NCI-H2171 treated with DMSO at 0.1 percent for 48 hours (cell line): ENCODE measurements around the gene COL18A1.
"Not testable (repeated sequence)": the region's sequence is repeated elsewhere in the genome, so short reads cannot be mapped to it uniquely, and the experiment has no call there.

ENCODE experiments used
- DNase-seq: peaks from one replicate; lab custom pipeline; 2025; lab: John Stamatoyannopoulos, UW

Gene COL18A1

DNA sequence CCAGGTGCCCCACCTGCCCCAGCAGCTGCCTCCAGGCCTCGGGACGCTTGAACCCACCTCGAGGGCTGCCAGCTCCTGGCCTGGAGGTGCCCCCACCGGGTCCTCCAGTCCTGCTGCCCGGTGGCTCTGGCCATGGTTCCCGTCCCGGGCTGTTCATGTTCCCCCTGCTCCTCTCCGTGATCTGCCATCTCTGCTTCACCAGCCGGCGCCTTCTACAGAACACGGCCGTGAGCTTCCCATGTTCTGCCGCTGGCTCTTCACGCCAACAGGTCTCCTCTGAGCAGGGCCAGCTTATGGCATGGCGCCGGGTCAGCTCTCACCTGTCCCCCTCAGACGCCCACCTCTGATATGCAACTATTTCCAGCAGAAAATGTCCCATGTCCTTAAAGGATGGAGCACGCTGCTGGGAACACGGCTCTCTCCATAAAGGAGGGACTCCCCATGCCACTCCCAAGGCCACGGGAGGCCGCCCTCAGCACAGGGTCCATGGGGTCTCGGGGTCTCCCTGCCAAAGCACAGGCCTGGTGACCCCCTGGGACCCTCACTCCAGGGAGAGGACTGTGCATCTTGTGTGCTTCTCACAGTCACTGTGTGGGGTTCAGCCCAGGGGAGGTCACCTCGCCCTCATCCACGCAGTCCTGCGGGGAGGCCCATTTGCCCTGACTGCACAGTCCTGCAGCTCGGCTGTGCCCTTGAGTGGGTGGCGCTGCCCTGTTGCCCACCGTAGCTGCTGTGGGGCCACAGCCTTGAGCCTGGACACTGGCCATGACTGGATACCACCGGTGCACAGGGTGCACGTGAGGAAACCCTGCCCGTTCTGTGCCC, 36.7 kb downstream of the COL18A1 start:
- no peak for DNase-seq

DNA sequence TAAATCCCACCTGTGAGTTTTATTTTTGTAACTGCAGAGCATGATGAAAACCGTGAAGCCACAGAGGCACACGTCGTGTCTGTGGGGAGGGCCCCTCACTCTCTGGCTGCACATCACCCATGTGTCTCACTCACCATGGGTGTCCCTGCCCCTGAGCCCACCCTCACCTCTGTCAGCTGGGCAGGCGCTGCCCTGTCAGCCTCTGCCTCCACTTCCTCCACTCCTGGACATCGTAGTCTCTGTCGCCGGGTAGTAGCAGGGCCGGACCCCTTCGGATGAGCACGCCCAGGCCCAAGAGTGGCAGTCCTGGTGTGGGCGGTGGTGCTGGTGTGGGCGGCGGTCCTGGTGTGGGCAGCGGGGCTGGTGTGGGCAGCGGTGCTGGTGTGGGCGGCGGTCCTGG, 37.3 kb downstream of the COL18A1 start:
- no peak for DNase-seq

DNA sequence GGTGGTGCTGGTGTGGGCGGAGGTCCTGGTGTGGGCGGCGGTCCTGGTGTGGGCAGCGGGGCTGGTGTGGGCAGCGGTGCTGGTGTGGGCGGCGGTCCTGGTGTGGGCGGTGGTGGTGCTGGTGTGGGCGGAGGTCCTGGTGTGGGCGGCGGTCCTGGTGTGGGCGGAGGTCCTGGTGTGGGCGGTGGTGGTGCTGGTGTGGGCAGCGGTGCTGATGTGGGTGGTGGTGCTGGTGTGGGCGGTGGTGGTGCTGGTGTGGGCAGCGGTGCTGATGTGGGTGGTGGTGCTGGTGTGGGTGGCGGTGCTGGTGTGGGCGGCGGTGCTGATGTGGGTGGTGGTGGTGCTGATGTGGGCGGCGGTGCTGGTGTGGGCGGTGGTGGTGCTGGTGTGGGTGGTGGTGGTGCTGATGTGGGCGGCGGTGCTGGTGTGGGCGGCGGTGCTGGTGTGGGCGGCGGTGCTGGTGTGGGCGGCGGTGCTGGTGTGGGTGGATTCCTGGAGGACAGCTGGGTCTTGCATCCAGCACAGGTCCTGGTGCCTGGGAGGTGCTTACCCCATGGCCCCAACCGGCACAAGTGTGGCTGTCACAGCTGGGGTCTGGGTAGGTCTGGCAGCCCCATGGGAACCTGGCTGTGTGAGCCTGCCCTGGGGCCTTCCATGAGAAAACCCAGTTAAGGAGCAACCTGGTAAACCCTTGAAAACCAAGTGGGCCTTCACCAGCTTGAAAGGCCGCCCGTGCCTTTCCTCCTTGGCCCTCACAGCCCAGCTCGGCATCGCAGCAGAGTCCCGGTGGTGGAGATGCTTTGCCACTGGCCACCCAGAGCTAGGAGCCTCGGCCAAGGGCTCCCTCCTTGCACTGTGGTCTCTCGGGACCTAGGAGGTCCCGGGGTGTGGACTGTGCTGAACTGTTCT, 38.0 kb downstream of the COL18A1 start:
- DNase-seq = not testable (repeated sequence)

DNA sequence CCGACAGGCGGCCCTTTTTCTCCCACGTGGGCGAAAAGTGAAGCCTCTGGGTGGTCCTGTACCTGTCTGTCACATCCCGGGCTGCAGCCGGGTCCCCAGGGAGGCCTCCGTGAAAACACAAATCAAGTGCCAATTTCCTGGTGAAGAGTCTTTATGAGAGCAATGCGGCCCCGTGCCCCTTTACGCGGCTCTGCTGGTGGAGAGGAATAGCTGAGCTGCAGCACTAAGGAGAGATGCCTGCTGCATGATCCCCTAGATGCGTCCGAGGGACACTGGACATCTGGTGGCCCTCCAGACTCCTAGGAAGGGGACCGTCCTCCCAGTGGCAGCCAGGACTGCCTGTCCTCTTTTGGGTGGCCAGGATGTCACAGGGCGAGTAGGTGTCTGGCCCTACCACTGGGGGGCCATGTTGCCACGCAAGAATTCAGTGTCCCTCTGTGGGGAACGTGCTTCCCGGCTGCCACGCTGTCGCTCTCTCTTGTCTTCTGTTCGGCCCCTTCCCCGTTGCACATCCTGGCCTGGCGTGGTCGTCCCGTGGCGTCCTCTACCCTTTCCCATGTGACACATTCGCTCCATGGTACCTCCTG, 38.7 kb downstream of the COL18A1 start:
- no peak for DNase-seq

DNA sequence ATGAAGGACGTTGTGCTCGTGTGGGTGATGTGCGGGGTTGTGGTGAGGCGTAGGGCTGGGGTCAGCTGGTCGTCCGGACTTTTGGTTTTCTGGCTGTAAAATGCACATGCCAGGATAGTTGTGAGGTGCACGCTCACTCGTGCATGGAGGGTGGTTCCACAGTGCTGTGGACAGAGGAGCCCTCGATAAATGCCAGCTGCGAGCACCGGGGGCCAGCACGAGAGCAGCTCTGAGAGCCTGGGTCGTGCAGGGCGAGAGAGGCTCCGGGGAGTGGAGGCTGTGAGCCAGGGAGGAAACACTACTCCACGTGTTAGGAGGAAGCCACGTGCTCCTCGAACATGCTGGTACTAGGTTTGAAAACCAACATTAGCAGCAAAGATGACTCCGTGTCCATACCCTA, 39.4 kb downstream of the COL18A1 start:
- no peak for DNase-seq

DNA sequence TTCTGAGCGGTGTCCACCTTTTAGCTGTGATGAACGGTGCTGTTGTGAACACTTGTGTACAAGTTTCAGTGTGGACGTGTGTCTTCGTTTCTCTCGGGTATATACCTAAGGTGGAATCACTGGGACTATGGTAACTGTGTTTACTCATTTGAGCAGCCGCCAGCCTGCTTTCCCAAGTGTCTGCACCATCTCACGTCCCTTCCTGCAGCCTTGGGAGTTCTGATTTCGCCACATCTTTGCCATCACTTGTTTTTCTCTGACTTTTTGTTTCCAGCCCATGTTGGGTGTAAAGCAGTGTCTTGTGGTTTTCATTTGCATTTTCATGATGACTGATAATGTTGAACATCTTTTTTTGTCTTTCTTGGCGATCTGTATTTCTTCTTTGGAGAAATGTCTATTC, 40.4 kb downstream of the COL18A1 start:
- no peak for DNase-seq

DNA sequence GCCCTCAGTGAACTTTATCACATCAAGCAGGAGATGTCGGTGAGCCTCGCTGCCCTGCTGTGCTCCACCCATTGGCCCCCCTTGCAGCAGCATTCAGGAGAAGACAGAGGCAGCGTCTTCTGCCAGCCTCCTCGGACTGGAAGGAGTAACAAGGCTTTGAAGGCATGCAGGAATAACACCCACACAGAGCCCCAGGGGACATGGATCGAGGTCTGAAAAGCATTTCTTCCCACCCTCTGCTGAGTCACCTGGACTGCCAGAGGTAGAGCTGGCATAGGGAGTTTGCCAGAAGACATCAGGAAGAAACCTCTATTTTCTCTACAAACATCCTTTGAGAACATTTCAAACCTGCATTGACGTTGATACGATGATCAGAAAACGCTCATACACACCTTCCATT, 42.9 kb downstream of the COL18A1 start:
- DNase-seq = no peak

DNA sequence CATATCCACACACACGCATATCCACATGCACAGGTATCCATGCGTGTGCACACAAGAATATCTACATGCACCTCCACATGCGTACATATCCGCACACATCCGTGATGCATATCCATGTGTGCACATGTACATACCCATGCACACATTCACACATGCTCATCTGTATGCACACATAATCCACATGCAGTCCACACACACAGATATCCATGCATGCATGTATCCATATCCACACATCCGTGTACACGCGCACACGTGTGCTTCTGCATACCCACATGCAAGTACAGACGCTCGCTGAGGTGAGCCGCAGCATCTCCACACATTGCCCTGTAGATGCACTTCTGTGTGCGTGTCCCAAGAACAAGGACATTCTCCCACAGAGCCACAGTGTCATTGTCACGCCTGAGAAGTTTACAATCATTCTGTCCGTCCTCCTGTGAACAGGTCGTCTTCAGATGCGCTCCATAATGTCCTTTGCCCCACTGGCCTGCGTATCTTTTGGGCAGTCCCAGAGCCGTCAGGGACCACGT, 43.4 kb downstream of the COL18A1 start:
- DNase-seq = no peak

DNA sequence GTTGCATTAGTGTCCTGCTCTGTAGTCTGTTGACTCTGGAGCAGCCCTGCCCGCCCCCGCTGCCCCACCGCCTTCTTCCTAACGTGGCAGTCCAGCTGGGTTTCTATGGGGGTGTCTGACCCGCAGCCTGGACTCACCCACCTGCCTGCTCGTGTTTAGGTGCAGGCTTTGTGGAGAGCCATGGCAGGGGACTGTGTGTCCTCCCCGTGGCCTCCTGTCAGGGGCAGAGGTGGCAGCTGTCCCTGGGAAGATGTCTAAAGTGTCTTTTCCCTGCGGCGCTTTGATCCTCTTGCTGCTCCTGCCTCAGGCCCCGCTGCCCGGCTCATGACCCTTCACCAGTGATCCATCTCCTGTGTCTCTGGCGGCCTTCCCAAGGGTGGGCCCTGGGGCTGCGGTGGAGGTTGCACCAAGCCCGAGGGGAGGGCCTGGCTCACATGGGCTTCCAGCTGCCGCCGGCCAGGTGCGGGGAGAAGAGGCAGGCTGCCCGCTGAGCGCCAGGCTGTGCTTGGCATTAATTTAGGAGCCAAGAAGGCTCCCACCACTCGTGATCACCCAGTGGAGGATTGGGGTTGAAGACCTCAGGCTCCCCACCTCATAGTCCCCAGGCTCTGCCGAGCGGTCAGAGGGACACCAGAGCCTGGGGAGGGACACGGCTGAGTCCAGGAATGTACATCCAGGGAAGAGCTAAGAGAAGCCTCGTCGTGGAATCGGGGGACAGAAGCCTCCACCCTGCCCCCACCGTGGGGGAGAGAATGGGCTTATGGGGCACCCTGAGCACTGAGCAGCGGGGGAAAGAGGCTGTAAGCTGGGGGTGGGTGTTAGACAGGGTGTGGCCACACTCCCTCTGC, 44.1 kb downstream of the COL18A1 start:
- no peak for DNase-seq

DNA sequence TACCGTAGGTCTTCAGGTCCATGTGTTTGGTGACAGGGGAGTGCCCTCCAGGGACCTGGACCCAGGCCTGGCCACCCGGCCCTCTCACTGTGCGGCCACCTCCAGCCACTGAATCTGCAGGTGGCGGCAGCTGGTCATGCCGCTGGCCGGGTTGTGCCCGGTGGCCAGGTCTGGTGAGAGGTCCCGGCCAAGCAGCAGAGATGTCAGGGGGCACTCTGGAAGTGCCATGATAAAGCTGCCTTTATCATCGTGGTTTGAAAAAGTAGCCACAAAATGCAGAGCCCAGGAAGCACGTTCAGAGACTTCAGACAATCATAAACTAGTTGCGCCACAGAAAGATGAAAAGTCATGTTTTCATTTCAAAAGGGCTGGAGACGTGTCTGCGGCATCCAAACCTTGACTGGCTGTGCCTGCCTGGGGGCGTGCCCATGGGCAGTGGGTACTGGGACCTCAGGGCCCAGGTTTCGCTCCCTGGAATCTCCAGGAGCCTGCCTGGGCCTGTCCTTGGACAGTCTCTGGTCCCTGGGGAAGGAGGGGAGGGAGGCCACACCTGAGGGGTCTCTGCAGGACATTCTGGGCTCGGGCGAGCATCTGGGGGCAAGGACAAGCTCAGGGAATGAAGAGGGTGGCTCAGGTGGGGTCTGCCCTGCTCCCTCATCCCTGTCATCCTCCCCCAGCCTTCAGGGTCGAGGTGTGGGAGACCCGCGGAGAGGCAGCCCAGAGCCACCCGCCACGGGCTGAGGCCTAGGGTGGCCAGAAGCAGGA, 44.9 kb downstream of the COL18A1 start:
- DNase-seq = no peak

DNA sequence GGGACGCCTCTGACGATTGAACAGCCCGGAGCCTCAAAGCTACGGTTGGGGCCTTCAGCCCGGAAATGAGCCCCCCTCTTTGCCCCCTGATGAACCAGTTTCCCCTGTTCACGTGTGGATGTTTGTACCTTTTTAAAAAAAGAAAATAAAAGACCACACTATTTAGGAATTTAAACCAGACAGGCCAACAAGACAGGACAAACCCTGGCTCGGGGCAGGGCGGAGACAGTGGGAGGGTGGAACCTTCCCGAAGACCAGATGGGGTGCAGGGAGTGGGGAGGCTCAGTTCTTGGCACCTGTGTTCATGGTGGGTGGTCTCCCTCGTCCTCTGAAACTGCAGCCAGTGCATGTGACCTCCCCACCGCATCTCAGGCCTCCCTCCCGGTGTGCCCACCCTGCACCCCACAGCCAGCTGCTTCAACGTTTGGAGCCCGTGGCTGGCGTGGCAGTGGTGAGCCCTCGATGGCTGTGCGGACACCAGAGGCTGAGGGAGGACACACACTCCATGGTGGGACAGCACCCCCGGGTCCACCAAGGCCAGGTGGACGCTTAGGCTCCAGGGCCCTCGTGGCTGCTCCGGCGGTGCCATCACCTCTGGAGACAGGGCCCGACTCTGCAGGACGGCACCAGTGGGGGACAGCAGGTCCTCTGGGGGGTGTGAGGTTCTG, 45.6 kb downstream of the COL18A1 start:
- no peak for DNase-seq

DNA sequence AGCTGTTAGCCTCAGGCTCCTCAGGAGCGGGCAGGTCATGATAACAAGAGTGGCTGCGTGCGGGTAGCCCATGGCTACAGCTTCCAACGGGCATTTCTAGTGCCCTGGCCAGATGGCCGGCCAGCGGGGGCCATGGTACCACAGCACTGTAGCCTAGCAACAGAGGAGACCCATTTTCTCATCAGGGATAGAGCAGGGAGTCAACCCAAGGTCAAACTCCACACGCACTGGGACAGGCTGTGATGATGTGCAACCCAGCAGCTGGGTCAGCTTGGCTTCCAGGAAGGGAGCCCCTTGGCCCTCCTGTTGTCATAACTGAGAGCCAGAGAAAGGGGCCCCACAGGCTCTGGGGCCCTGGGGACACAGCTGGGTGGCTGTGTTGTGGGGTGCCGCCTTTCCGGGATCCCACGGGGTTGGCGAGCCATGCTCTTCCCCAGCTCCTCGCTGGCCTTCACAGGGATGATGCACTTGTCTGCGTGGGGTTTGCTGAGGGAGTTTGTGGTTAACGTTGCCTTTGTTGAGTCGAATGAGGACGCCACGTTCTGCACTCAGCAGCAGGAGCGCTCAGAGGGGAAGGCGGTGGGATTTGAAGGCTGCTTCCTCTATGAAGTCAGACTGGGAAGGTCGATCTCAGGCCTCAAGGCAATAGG, 46.3 kb downstream of the COL18A1 start:
- DNase-seq = no peak

DNA sequence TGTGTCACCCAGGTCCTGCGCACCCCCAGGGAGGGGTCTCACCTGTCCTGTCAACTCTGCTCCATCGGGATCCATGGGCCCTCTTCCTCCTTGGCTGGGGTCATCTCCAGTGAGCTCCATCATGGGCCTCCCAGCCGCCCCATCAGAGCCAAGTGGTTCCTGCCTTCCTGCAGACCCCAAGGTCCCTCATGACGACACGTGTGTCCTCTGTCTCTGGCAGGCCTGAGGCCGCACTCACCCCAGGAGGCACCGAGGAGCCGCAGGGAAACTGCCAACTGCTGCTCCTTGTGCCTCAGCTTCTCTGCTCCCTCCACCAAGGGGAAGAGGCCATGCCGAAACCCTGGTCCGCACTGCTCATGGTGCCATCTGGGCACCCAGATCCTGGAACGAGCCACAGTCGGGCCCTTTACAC, 46.8 kb downstream of the COL18A1 start:
- no peak for DNase-seq

DNA sequence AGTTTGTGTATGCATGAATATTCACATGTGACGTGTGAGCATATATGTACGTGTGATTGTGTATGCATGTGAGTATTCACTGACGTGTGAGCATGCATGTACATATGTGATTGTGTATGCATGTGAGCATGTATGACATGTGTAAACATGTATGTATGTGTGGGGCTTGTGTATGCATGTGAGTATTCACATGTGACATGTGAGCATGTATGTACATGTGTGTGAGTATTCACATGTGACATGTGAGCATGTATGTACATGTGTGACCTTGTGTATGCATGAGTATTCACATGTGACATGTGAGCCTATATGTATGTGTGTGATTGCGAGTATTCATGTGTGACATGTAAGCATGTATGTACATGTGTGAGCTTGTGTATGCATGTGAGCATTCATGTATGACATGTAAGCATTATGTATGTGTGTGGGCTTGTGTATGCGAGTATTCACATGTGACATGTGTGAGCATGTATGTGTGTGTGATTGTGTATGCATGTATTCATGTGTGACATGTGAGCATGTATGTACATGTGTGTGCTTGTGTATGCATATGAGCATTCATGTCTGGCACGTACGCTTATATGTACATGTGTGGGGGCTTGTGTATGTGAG, 47.8 kb downstream of the COL18A1 start:
- DNase-seq = no peak

DNA sequence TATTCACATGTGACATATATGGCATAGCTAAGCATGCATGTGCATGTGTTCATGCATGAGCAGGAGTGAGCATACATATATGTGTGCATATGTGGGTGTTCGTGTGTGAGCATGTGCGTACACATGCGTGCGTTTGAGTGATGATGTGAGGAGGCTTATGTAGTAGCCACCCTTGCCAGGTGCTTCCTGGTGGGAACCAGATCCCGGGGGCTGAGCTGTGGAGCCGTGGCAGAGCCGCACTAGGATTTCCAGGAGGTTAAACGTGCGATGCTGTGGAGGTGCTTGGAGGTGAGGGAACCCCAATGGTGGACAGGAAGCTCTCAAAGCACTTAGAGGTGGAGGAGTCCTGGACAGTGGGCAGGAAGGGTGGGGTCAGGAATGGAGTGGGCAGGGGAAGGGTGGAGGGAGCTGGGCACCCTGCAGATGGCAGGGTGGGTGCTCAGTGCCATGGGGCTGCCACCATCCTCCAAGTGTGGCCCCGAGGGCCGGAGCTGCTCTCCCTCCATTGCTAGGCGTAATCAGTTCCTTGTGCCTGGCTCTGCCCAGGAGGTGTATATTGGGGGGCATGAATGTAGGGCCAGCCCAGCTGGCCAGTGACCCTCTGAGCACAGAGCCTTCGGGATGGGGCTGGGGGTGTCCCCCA, 48.5 kb downstream of the COL18A1 start:
- no peak for DNase-seq

DNA sequence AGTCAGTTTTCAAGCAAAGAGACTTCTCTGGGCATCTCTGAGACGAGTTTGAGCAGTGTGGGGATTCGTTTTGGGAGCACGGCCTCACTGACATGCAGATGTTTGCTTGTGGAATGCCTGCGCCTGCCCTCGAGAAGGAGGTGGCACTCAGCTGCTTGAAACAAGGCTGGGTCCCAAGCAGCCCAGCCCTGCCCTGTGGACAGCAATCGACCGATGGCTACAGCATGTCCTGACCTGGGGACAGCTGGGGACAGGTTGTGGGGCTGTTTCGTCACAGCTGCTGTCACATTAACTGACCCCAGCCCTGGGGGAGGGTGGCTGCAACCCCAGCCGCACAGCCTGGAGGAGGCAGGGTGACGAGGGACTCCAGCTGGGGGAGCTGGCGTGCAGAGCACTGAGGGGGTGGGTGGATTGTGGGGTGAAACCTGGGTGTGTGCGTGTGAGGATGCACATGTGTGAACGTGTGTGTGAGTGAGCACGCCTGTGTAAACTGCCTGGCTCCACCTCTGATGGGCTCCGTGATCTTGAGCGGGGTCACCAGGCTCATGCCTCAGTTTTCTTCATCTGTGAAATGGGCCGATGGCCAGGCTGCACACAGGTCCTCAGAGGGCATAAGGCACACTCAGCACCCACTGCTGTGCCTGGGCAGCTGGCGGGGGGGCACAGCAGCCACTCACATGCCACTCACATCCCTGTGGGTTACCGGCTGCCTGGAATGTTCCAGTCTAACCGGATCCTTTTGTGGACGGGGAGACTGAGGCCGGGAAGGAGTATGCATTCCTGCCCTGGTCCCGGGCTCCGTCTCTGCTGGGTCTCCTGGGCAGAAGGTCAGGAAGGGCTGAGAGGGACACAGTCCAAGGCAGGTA, 49.3 kb downstream of the COL18A1 start:
- no peak for DNase-seq

DNA sequence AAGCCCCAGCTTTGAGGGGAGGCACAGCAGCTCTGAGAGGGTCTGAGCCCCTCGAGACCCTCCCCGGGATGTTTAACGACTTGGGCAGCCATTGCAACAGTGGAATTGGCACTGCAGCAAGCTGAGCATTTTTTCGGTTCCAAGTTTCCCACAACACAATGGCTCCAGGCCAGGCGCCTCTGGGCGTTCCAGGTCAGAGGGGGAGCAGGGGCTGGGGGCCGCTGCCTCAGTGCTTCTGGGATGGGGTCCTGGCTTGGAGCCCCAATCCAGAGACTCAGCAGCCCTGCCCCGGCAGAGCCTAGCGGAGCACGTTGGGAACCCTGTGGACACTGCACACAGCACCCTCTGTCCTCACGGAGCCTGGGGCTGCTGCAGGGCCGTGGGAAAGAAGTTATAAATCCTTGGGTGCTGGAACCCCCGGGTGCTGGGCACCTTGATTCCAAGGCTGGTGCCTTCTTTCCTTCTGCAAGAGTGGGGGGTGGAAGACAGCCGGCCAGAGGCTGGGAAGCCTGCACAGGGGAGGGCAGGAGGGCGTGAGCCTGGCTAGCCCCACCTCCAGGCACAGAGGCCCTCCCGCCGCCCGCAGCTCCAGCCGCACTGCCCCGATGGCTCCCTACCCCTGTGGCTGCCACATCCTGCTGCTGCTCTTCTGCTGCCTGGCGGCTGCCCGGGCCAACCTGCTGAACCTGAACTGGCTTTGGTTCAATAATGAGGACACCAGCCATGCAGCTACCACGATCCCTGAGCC, 50.1 kb downstream of the COL18A1 start:
- no peak for DNase-seq
